ENCODE data around the gene TBX6.

- no peak for TF ChIP-seq CTCF (IDR thresholded peaks at IDR 0.05; ENCODE audit: insufficient read depth, low read length)
- TF ChIP-seq SPI1 (IDR thresholded peaks at IDR 0.05; ENCODE audit: borderline replicate concordance, low read depth) = no peak
- no peak for TF ChIP-seq POLR2AphosphoS5 (IDR thresholded peaks at IDR 0.05; ENCODE audit: low read depth)
- TF ChIP-seq REST (IDR thresholded peaks at IDR 0.05; ENCODE audit: insufficient replicate concordance, low read depth) = no peak
Measured at GRCh38 chr16:30108059-30108850, 16.5 kb upstream of the TBX6 start.

Measured in HL-60 (cell line).